ENCODE measurements around the gene LRIT3.
"Not testable (repeated sequence)": the region's sequence is repeated elsewhere in the genome, so short reads cannot be mapped to it uniquely, and the experiment has no call there.

Gene LRIT3

DNA sequence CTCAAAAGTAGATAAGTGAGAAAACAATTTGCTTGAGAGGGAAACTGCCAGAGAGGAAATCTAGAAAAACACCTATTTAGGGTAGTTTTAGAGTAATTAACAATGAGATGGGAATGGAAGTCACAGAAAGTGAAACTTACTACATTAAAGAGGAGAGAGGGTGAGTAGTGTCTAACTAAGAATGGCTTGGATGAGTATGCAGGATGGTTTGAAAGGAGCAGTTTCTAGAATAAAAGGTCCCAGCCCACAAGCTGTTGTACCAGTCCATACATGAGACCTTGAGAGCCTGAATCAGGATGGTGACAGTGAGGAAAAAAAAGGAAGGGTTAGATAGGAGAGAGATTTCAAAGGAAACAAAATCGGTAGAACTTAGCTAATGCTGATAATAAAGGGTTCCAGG lies 31.0 kb upstream of the LRIT3 start:
- in situ Hi-C loops (cut with HindIII; ENCODE audit: low pct_unique_long_range_greater_than_20kb, low sequenced_read_pairs) = no loop called here
- TF ChIP-seq JUND (IDR thresholded peaks at IDR 0.05; ENCODE audit: low read depth) = no peak
- no peak for DNase-seq (ENCODE audit: low read depth in 1 of 2, low spot score in 1 of 2)

DNA sequence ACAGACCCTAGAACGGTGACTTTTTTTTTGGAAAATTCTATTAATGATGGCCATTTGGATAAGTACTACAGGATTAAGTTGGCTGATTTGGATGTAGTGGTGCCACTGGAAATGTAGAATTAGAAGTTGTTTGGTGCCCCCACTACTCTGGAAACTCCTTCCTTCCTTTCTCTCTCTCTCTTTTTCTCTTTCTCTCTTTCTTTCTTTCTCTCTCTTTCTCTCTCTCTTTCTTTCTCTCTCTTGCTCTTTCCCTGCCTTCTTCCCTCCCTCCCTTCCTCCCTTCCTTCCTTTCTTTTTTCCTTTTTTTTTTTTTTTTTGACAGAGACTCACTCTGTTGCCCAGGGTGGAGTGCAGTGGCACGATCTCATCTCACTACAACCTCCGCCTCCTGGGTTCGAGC lies 29.6 kb upstream of the LRIT3 start:
- no peak for DNase-seq (ENCODE audit: low read depth in 1 of 2, low spot score in 1 of 2)
- in situ Hi-C loops (cut with HindIII; ENCODE audit: low pct_unique_long_range_greater_than_20kb, low sequenced_read_pairs) = no loop called here
- TF ChIP-seq JUND (IDR thresholded peaks at IDR 0.05; ENCODE audit: low read depth) = no peak

DNA sequence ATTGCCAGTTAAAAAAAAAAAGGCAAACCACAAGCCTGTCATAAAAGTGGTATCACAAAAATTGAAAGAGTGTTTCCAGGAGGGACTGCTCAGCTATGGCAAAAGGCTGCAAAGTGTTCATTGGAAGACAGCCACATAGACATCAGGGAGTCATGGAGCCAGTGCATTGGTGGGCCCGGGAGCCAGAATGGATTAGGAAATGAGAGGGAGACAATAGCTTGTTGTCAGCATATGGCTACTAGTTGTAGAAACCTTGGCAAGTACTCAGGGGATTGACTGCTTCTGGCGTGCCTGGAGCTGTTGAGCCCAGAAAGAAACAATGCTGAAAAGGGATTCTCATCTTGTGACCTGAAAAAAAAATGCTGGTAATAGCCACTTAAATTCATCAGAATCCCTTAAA lies 27.3 kb upstream of the LRIT3 start:
- no peak for DNase-seq (ENCODE audit: low read depth in 1 of 2, low spot score in 1 of 2)
- TF ChIP-seq JUND (IDR thresholded peaks at IDR 0.05; ENCODE audit: low read depth) = no peak
- in situ Hi-C loops (cut with HindIII; ENCODE audit: low pct_unique_long_range_greater_than_20kb, low sequenced_read_pairs) = no loop called here

DNA sequence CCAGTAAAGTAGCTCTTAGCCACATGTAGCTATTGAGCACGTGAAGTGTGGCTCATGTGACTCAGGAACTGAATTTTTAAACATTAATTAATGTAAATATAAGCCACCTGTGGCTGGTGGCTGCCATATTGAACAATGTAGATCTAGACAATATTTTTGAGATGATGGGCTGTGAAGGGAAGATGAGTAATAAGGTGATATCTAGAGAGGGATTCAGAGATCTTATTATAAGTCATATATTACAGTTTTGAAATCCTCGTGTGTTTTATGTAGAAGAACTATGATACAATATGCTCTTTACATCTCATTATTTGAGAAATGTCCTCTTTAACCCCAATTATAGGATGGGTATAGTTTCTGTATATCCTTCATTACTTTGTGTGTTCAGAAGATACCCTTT lies 26.7 kb upstream of the LRIT3 start:
- in situ Hi-C loops (cut with HindIII; ENCODE audit: low pct_unique_long_range_greater_than_20kb, low sequenced_read_pairs) = no loop called here
- no peak for TF ChIP-seq JUND (IDR thresholded peaks at IDR 0.05; ENCODE audit: low read depth)
- no peak for DNase-seq (ENCODE audit: low read depth in 1 of 2, low spot score in 1 of 2)

DNA sequence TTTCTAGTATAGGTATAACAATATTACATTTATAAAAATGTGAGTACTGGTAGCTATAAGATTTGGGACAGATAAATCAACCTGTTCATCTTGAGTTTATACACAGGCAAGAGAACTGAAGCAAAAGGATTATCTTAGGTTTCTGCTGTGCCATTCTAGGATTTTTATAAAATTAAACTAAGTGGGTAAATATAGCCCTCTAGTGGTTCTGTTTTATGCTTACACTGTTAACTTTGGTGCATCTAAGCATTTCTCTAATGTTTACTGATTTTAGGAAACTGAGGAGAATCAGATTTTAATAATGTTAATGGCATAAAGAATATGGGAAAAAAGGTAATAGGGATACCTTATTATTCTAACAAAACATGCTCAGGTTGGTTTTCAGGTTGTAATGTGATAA lies 21.2 kb upstream of the LRIT3 start:
- in situ Hi-C loops (cut with HindIII; ENCODE audit: low pct_unique_long_range_greater_than_20kb, low sequenced_read_pairs) = no loop called here
- no peak for TF ChIP-seq JUND (IDR thresholded peaks at IDR 0.05; ENCODE audit: low read depth)
- peak in 1 of 2 experiments; percentile 6 for DNase-seq (ENCODE audit: low read depth in 1 of 2, low spot score in 1 of 2)

DNA sequence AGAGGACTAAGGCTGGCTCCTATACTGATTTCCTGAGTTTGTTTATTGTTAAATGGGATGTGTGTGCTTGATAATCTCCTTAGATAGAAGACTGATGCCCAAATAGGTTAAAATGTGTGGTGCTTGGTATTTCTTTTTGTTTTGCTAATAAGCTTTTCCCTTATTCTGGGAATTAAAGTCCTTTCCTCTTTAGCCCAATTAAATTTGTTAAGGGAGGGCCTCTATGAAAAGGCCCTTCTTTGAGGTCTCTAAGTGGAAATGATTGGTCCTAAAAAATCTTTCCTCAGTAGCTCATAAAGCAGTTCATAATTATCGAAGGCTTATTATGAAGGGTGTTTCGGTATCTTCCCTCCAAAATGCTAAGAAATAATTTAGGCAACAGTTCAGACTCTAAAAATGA lies 20.2 kb upstream of the LRIT3 start, which contains the start of gene RRH:
RRH (plus strand) TSS at position 301 of the 400 bp plus-strand sequence; CDS start at position 357, 56 bp downstream.
- no peak for TF ChIP-seq JUND (IDR thresholded peaks at IDR 0.05; ENCODE audit: low read depth)
- DNase-seq (ENCODE audit: low read depth in 1 of 2, low spot score in 1 of 2) = no peak
- in situ Hi-C loops (cut with HindIII; ENCODE audit: low pct_unique_long_range_greater_than_20kb, low sequenced_read_pairs) = no loop called here

DNA sequence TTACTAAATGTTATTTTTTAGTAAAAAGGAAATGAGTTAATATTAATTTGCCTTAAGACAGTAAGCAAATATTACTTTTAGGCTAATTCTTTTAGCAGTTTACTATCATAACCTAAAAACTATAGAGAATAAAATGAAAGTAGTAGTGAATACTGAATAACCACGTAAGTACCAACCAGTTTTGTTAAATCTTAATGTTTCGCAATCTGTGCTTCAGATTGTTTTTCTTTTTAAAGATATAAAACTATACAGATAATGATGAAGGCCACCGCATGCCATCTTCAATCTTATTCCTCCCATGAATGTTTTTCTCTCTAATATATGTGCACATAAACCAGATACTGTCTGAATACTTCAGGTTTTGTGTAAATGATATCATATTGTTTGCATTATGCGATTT lies 14.2 kb upstream of the LRIT3 start:
- no peak for TF ChIP-seq JUND (IDR thresholded peaks at IDR 0.05; ENCODE audit: low read depth)
- DNase-seq (ENCODE audit: low read depth in 1 of 2, low spot score in 1 of 2) = no peak
- in situ Hi-C loops (cut with HindIII; ENCODE audit: low pct_unique_long_range_greater_than_20kb, low sequenced_read_pairs) = no loop called here

DNA sequence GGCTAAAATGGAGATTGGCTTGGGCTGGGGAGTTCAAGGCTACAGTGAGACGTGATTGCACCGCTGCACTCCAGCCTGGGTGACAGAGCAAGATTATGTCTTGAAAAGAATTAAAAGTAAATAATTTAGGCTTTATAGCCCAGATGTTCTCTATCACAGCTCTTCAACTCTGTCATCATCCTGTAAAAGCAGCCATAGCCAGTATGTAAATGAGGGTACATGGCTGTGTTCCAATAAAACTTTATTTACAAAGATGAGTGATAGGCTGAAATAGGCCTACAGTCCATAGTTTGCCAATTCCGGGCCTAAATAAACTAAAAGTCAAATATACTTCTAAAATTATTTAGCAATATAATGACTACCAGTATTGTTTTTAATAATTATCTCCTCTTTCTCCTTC lies 10.9 kb upstream of the LRIT3 start:
- no peak for DNase-seq (ENCODE audit: low read depth in 1 of 2, low spot score in 1 of 2)
- TF ChIP-seq JUND (IDR thresholded peaks at IDR 0.05; ENCODE audit: low read depth) = no peak
- in situ Hi-C loops (cut with HindIII; ENCODE audit: low pct_unique_long_range_greater_than_20kb, low sequenced_read_pairs) = no loop called here

DNA sequence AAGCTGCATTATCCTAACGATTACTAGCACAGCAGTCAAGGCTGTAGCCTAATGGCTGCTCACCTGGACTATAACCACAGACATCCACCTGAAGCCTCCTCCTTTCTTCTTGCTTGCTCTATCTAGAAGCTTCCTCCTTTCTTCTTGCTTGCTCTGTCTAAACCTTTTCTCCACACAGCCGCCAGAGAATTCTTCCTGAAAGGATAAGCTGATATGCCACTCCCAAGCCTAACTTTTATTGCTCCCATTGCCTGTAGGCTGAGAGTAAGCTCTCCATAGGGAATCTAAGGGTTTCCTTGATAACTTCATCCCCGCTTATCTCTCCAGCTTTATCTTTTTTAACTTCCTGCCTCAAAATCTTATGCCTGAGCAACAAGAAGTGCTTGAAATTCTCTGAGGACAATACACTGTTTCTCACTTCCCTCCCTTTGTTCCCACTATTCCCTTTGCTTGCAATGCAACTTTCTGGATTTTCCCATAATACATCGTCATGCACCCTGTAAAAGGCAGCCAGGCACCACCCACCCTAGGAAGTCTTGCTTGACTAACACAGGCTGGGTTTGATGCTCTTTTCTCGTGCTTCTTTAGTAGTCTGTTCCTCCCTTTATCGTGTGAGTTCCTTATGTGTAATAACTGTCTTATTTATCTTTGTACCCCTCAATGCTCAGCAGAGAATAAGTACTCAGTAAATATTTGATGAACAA lies 1.4 kb upstream of the LRIT3 start:
- in situ Hi-C loops (cut with HindIII; ENCODE audit: low pct_unique_long_range_greater_than_20kb, low sequenced_read_pairs) = no loop called here
- TF ChIP-seq JUND (IDR thresholded peaks at IDR 0.05; ENCODE audit: low read depth) = no peak
- DNase-seq (ENCODE audit: low read depth in 1 of 2, low spot score in 1 of 2) = no peak

DNA sequence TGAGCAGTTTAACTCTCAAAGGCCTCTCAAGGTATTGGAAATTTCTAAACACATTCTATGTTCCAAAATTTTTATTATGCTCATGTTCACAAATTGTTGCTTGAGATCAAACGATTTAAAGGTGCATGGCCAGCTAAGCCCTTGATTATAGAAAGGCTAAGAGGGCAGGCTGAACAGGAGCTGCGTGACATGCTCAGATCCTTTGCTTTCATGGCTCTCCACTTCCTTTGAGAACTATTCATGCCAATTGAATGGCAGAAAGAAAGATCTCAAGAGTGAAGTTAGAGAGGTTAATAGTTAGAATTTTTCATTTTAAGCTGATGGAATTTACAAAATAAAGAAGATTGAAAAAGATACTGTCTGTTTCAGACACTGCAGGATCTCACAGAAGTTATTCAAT lies 594 bp downstream of the LRIT3 start:
- DNase-seq (ENCODE audit: low read depth in 1 of 2, low spot score in 1 of 2) = no peak
- in situ Hi-C loops (cut with HindIII; ENCODE audit: low pct_unique_long_range_greater_than_20kb, low sequenced_read_pairs) = no loop called here
- TF ChIP-seq JUND (IDR thresholded peaks at IDR 0.05; ENCODE audit: low read depth) = no peak

DNA sequence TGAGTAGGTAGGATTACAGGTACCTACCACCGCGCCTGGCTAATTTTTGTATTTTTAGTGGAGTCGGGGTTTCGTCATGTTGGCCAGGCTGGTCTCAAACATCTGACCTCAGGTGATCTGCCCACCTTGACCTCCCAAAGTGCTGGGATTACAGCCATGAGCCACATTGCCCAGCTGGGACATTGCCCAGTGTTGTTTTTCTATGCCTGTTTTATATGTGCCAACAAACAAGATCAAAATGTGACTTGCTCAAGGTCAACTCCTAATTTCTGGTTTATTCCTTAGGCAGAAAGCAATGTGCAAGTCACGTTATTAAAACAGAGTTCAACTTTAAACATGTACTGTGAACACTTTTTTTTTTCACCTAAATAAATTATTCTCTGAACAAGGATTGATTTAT lies 2.7 kb downstream of the LRIT3 start:
- DNase-seq (ENCODE audit: low read depth in 1 of 2, low spot score in 1 of 2) = no peak
- TF ChIP-seq JUND (IDR thresholded peaks at IDR 0.05; ENCODE audit: low read depth) = no peak
- in situ Hi-C loops (cut with HindIII; ENCODE audit: low pct_unique_long_range_greater_than_20kb, low sequenced_read_pairs) = no loop called here

DNA sequence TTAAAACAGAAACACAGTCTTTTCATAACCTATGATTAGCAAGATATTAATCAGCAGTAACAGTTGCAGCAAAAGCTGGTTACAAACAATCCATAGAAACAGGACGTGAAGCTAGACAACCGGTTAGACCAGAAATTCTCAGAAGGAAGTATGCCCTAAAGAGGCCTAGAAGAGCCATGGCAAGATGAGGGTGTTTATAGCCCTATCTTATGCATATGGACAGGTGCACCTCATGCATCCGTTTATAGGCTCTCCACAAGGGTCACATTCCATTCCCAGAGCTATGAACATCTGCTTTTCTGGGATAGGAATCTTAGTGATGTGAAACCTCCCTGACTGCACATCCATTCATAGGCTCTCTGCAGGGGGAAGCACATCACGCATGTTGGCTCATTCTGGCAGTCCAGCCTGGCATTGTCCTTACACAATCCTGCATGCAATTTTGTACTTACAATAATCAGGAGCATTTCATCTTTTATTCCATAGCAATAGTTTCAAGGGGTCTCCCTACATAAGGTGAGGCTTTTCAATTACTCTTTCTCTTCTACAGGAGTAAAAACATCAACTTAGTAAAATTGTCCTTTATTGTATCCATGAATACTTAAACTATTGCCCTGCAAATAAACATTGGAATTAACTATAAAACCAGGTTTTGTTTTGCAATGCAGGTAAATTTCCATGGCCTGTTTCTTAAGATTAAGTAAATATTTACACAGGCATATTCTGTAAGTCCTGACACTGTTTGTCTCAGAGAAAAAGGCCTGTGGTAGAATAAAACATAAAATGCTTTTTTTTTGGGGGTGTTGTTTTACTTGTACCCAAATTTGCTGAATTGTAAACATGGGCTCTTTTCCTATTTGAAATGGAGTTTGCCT lies 11.8 kb downstream of the LRIT3 start:
- in situ Hi-C loops (cut with HindIII; ENCODE audit: low pct_unique_long_range_greater_than_20kb, low sequenced_read_pairs) = not testable (repeated sequence)
- DNase-seq (ENCODE audit: low read depth in 1 of 2, low spot score in 1 of 2) = peak in 1 of 2 experiments; percentile 42

DNA sequence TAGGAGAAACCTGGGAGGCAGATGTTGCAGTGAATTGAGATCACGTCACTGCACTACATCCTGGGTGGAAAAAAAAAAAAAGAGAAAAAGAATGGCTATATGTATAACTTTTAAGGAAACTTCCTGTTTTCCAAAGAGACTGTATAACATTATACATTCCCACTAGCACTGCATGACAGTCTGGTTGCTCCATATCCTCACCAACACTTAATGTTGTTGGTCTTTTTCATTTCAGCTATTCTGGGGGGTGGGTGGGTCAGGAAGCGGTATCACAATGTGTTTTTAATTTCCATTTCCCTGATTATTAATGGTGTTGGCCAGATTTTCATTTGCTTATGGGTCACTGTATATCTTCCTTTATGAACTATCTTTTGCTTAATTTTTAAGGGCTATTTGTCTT lies 13.4 kb downstream of the LRIT3 start:
- in situ Hi-C loops (cut with HindIII; ENCODE audit: low pct_unique_long_range_greater_than_20kb, low sequenced_read_pairs) = no loop called here
- no peak for DNase-seq (ENCODE audit: low read depth in 1 of 2, low spot score in 1 of 2)
- TF ChIP-seq JUND (IDR thresholded peaks at IDR 0.05; ENCODE audit: low read depth) = no peak

All from T47D (cell line).